ENCODE results near the gene KRT3.

DNA sequence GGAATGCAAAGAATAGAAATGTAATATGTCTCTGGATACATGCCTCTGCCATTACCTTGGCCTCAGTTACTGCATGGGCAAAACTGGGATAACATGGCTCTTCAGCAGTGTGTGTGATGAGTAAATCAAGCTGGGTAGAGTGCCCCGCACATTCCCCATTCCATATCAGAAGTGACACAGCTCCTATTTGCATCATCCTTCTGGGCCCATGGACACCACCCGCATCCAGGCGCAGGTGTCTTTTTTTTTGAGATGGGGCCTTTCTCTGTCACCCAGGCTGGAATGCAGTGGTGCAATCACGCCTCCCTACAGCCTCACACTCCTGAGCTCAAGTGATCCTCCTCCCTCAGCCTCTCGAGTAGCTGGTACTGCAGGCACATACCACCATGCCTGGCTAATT is 50.4 kb downstream of the KRT3 start:
- TF ChIP-seq CTCF (IDR thresholded peaks at IDR 0.05; ENCODE audit: low read depth, low read length, poor library complexity, severe bottlenecking) (no peak), EZH2phosphoT487 (IDR thresholded peaks at IDR 0.05; ENCODE audit: borderline replicate concordance, low read length) (no peak)

All from DOHH2 (cell line).